Fibroblast of the aortic adventitia (primary cell): ENCODE results near the gene MYLK2. TPM values are rescaled to one million over a fixed set of nuclear protein-coding genes. Genes with fewer than 3 reads are reported as not detected.

ENCODE experiments used
- DNase-seq: peaks from one replicate; pipeline ENCODE4 v3.0.0-alpha.2; 2010; ENCODE audit warnings: low read depth
- H3K4me3 ChIP-seq: 2 replicates; pipeline ENCODE4 v1.5.1; 2011; ENCODE audit warnings: low read depth, mild to moderate bottlenecking, control low read depth, low read length, moderate library complexity
- total RNA-seq: library from RNA; depleted of rRNA; stranded (reverse); fragments of >200 nt; gene quantifications from 2 replicates; pipeline ENCODE4 v1.2.3, GENCODE V29; 2012; ENCODE audit warnings: low replicate concordance
- TF ChIP-seq, protein P1 (sequence below): IDR thresholded peaks from 2 replicates; pipeline ENCODE4 v1.5.1; 2011; ENCODE audit warnings: mild to moderate bottlenecking, low read length, control low read depth, inconsistent platforms; ENCODE audit not compliant: insufficient read depth

MYLK2 gene
- total RNA-seq, 1 donor = 0.18 TPM

DNA sequence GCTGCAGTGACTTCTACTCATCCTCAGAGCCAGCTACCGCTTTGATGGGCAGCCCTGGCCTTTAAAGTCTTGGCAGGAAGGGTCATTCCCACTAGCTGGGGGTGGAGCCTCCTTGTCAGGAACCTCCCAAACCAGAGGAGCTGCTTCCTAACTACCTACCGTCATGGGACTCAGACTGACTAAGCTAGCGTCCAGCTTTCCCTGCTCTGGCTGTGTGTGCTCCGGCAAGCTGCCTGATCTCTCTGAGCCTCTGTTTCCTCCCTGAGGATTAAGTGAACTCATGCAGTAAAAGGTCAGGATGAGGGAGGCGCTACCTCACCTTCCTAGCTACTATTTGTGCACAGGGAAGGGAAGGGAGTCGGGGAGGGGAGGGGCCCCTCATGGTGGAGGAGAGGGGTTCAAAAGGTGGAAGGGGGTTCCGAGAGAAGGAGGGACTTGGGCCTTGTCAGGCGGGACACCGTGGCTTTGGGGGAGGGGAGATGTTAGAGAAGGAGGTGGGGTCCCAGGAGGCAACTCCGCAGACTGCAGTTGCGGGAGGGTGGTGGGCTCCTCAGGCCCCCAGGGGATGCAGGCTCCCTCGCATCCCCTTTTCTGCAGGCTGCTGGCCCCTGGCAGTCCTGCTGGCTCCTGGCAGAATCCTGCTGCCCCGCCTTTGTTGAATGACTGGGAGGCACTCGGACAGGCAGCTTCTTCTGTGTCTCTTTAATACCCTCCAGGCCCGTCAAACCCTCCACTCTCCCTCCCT lies 41.4 kb downstream of the MYLK2 start:
- TF ChIP-seq, protein P1, sequence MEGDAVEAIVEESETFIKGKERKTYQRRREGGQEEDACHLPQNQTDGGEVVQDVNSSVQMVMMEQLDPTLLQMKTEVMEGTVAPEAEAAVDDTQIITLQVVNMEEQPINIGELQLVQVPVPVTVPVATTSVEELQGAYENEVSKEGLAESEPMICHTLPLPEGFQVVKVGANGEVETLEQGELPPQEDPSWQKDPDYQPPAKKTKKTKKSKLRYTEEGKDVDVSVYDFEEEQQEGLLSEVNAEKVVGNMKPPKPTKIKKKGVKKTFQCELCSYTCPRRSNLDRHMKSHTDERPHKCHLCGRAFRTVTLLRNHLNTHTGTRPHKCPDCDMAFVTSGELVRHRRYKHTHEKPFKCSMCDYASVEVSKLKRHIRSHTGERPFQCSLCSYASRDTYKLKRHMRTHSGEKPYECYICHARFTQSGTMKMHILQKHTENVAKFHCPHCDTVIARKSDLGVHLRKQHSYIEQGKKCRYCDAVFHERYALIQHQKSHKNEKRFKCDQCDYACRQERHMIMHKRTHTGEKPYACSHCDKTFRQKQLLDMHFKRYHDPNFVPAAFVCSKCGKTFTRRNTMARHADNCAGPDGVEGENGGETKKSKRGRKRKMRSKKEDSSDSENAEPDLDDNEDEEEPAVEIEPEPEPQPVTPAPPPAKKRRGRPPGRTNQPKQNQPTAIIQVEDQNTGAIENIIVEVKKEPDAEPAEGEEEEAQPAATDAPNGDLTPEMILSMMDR = no peak
- DNase-seq = peak; percentile 48
- no peak overlapping the region for H3K4me3 ChIP-seq

DNA sequence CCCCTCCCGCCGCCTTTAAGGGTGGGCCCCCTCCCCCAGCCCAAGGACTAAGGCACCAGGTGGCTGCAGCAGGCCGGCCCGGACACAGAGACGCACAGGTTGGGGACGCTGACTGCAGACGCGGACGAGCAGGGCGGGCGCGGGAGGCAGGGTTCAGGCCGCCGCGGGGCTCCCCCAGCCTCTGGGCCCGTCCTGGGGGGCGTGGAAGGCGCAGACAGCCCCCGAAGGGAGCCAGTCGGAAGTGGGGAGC lies 41.9 kb downstream of the MYLK2 start:
- TF ChIP-seq, protein P1 = no peak
- H3K4me3 ChIP-seq = peak overlapping the region; percentile 50
- no peak for DNase-seq

DNA sequence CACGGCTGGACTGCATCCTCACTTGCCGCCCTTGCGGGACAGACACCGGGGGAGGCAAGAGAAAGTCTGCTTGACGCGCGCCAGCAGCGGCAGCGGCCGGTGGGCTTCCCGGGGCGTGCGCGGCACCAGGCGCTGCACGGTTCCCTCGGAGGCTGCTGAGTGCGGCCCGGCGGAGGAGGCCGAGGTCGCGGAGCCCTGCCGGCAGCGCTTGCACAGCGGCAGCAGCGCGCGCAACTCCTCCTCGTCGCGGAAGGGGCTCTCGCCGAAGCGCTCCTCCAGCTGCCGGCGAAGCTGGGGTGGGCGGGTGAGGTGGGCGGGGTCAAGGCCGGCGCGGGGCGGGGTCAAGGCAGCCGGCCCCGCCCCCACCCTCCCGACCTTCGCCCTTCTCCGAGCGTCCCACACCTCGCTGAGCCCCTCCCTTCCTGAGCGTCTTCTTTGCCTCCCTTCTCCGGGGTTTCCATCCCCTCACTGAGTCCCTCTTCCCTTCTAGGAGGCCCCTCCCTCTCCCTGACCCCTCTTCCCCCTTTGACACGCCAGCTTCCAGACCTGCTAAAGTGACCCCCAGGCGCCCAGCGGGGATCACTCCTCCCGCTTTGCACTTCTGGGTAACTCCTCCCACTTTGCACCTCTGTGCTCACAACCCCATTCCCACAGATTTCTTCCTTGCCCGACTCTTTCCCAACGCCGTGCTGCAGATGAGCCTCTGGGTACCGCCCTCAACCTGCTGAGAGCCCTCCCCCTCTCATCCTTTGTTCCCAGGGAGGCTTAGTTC lies 42.4 kb downstream of the MYLK2 start:
- H3K4me3 ChIP-seq = peak overlapping the region; percentile 50
- TF ChIP-seq, protein P1 = no peak
- DNase-seq = peak; percentile 31

DNA sequence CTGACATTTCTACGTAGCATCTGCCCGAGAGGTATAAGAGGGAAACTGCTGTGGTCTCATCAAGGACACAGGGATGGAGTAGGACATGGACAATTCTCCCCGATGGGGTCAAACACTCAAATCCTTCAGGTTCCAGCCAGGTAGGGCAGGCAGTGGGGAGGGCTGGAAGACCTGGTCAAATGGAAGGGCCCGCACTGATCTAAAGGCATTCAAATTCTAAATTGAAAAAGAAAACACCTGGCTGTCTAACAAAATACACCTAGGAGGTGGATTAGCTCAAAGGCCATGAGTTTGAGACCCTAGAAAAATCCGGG lies 43.0 kb downstream of the MYLK2 start:
- TF ChIP-seq, protein P1 = no peak
- DNase-seq = no peak
- no peak overlapping the region for H3K4me3 ChIP-seq

DNA sequence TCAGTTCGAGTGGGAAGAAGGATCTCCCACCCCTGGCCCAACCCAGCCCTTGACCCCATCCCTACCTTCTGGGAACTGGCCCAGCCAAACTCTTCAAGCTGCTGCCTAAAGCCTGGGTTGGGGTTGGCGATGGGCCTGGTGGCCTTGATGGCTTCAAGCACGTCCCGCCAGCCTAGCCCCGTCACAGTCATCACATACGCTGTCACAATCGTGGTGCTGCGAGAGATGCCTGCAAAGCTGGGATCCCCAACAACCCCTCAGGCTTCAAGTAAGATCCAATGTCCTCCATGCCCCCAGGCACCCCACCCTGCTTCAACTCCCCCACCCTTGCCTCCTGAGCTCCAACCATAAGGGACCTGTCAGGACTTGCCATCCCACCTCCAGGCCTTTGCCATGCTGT lies 43.4 kb downstream of the MYLK2 start:
- DNase-seq = no peak
- TF ChIP-seq, protein P1 = no peak
- no peak overlapping the region for H3K4me3 ChIP-seq

DNA sequence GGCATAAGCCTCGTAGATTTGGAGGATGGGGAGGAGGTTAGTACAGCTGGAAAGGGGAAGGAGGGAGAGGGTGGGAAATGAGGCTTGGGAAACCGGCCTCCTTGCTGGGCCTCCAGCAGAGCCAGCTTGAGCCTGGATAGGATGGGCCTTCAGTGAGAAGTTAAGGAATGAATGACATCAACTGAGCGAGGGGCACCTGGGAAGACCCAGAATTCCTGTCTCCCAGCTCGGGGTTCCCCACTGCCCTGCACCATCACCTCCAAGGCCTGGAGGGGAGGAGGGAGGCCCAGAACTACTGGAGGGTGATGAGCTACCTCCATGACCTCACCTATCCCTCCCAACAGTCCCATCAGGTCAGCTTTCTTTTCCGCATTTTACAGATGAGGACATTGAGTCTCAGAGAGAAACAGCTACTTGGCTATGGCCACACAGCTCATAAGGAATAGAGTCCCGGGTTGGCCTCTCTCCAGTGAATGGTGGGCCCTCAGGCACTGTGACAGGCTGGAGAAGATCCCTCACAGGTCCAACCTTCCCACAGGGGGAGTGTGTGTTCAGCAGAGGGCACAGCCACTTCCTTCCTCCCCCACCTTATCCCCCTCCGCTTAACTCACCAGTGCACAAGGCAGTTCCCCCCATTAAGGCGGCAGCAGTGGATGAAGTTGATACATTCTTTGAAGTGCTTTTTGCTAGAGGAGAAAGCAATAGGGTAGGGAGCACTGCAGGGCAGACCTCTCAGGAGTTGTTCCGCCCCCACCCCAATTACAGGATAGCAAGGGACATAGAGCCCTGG lies 44.3 kb downstream of the MYLK2 start:
- TF ChIP-seq, protein P1 = no peak
- DNase-seq = no peak
- H3K4me3 ChIP-seq = no peak overlapping the region
